Loucy (cell line): ENCODE data around the gene PDE4D.

Source experiments
- H2AFZ ChIP-seq: fragments of 200-600 bp; sonication (generic); 2 replicates; pipeline ENCODE4 v1.6.0; 2016; ENCODE audit warnings: antibody characterized with exemption, mild to moderate bottlenecking, low read length, moderate library complexity
- H3F3A ChIP-seq: fragments of 200-600 bp; 2 replicates; pipeline ENCODE4 v1.6.0; 2016; ENCODE audit warnings: antibody characterized with exemption, low read depth, mild to moderate bottlenecking
- H3K27me3 ChIP-seq: fragments of 200-600 bp; sonication (generic); 2 replicates; pipeline ENCODE4 v1.6.1; 2014; ENCODE audit warnings: low read length, mild to moderate bottlenecking; ENCODE audit not compliant: insufficient read depth, poor library complexity, severe bottlenecking
- H3K36me3 ChIP-seq: fragments of 200-600 bp; sonication (generic); 2 replicates; pipeline ENCODE4 v1.6.1; 2016; ENCODE audit warnings: low read length; ENCODE audit not compliant: insufficient read depth
- H3K4me1 ChIP-seq: fragments of 200-600 bp; sonication (generic); 2 replicates; pipeline ENCODE4 v1.5.1; 2014; ENCODE audit warnings: low read length, mild to moderate bottlenecking; ENCODE audit not compliant: insufficient read depth, poor library complexity, severe bottlenecking
- H3K4me2 ChIP-seq: fragments of 200-600 bp; sonication (generic); 2 replicates; pipeline ENCODE4 v1.6.0; 2014; ENCODE audit warnings: antibody characterized with exemption, low read length, low read depth, mild to moderate bottlenecking; ENCODE audit not compliant: poor library complexity, severe bottlenecking
- H3K4me3 ChIP-seq: fragments of 200-600 bp; sonication (generic); 2 replicates; pipeline ENCODE4 v1.5.1; 2014; ENCODE audit warnings: low read length, mild to moderate bottlenecking, mixed read lengths; ENCODE audit not compliant: poor library complexity, severe bottlenecking
- H3K79me2 ChIP-seq: fragments of 200-600 bp; sonication (generic); 2 replicates; pipeline ENCODE4 v1.6.1; 2014; ENCODE audit warnings: low read length; ENCODE audit not compliant: insufficient read depth
- H3K9ac ChIP-seq: fragments of 200-600 bp; sonication (generic); 2 replicates; pipeline ENCODE4 v1.6.0; 2014; ENCODE audit warnings: mild to moderate bottlenecking, low read depth, low read length, moderate library complexity; ENCODE audit not compliant: poor library complexity, severe bottlenecking
- H3K9me2 ChIP-seq: fragments of 200-600 bp; sonication (generic); replicated peaks from 2 replicates; pipeline ENCODE4 v1.6.1; 2016; ENCODE audit warnings: low read depth, low read length, mixed read lengths
- H3K9me3 ChIP-seq: fragments of 200-600 bp; sonication (generic); 2 replicates; pipeline ENCODE4 v1.6.1; 2014; ENCODE audit warnings: mild to moderate bottlenecking, antibody characterized with exemption, low read length, low read depth; ENCODE audit not compliant: insufficient read depth
- H4K20me1 ChIP-seq: fragments of 200-600 bp; sonication (generic); 2 replicates; pipeline ENCODE4 v1.6.0; 2014; ENCODE audit warnings: antibody characterized with exemption, low read length, mild to moderate bottlenecking; ENCODE audit not compliant: insufficient read depth, poor library complexity, severe bottlenecking
- EZH2phosphoT487 ChIP-seq: fragments of 200-600 bp; IDR thresholded peaks from 2 replicates; pipeline ENCODE4 v1.6.1; 2018; ENCODE audit warnings: antibody characterized with exemption, mild to moderate bottlenecking, moderate library complexity, borderline replicate concordance
- TF ChIP-seq, protein P1 (sequence below): fragments of 200-600 bp; sonication (generic); conservative IDR thresholded peaks from 2 replicates; pipeline ENCODE4 v1.5.1; 2014; ENCODE audit warnings: mild to moderate bottlenecking, antibody characterized with exemption, low read length

The PDE4D gene

DNA sequence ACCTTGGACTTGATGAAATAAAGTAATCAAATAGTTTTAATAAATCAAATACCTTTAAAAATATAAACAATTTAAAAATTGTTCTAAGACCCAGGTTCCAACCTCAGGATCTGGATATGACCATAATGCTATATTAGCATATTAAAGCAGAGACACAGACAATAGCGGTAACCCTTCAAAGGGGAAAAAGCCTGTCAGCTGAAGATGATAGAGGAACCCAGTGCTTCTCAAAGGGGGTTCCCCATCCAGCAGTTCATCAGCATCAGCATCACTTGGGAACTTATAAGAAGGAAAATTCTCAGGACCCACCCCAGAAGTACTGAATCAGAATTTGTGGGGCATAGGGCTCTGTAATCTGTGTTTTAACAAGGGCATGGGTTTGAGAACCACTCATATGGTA lies 791.1 kb downstream of the PDE4D start:
- Histone ChIP-seq H3K4me1 (peaks cover 11% of the 10 kb centered on the region), H3K27me3 (no peaks in the 10 kb centered on the region), H3F3A (0 out of 2 replicates have a peak, but pooled peaks cover 13% of the 10 kb centered on the region), H3K79me2 (no peaks in the 10 kb centered on the region), H3K4me3 (no peak overlapping the region), H3K36me3 (no peaks in the 10 kb centered on the region), H3K9ac (no peak overlapping the region), H2AFZ (no peak overlapping the region), H4K20me1 (no peaks in the 10 kb centered on the region), H3K4me2 (no peak overlapping the region), H3K9me2 (no peaks in the 10 kb centered on the region), H3K9me3 (no peaks in the 10 kb centered on the region)
- TF ChIP-seq, protein P1, sequence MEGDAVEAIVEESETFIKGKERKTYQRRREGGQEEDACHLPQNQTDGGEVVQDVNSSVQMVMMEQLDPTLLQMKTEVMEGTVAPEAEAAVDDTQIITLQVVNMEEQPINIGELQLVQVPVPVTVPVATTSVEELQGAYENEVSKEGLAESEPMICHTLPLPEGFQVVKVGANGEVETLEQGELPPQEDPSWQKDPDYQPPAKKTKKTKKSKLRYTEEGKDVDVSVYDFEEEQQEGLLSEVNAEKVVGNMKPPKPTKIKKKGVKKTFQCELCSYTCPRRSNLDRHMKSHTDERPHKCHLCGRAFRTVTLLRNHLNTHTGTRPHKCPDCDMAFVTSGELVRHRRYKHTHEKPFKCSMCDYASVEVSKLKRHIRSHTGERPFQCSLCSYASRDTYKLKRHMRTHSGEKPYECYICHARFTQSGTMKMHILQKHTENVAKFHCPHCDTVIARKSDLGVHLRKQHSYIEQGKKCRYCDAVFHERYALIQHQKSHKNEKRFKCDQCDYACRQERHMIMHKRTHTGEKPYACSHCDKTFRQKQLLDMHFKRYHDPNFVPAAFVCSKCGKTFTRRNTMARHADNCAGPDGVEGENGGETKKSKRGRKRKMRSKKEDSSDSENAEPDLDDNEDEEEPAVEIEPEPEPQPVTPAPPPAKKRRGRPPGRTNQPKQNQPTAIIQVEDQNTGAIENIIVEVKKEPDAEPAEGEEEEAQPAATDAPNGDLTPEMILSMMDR, result no peak
- TF ChIP-seq EZH2phosphoT487, result no peak

DNA sequence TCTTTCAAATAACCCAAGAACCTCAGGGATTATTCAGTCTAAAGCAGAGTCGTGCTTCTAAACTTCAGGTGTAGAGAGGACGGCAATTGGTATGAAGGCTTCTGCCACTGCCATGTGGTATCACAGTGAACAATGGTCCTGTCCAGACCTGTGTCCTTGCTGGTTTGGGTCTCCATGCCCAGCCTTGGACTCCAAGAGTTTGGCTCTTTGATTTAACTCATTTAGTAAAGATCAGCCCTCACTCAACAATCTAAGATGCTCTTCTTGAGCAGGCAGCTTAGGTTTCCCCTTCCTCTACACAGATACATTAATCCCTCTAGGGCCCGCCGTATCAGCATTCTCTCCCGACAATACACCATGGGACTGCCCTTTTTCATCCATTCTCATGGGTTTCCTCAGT lies 792.7 kb downstream of the PDE4D start:
- Histone ChIP-seq H3K4me2 (no peak overlapping the region), H4K20me1 (no peaks in the 10 kb centered on the region), H3F3A (0 out of 2 replicates have a peak, but pooled peaks cover 13% of the 10 kb centered on the region), H3K9me2 (no peaks in the 10 kb centered on the region), H3K4me1 (peaks cover 11% of the 10 kb centered on the region), H3K36me3 (no peaks in the 10 kb centered on the region), H3K27me3 (no peaks in the 10 kb centered on the region), H2AFZ (no peak overlapping the region), H3K9me3 (no peaks in the 10 kb centered on the region), H3K79me2 (no peaks in the 10 kb centered on the region), H3K4me3 (no peak overlapping the region), H3K9ac (no peak overlapping the region)
- TF ChIP-seq, protein P1, result no peak
- no peak for TF ChIP-seq EZH2phosphoT487

DNA sequence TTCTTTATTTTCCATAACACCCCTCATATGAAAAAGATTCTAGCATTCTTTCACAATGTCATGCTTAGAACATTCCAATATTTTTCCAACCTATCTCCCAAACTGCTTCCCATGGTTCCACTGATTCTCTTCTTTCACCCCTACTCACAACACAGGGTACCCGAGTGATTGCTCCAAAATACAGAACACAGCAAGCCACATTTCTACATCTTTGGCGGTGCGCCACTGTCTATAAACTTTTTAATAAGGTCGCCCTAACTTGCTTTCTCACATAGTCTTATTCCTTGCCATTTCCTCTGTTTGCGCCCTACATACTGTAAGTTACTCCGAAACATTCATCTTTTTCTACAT lies 793.6 kb downstream of the PDE4D start:
- Histone ChIP-seq H3K79me2 (no peaks in the 10 kb centered on the region), H3K36me3 (no peaks in the 10 kb centered on the region), H3K4me3 (no peak overlapping the region), H3K9me2 (no peaks in the 10 kb centered on the region), H3K4me1 (peaks cover 11% of the 10 kb centered on the region), H3K4me2 (peak overlapping the region; percentile 34), H3K9ac (no peak overlapping the region), H4K20me1 (no peaks in the 10 kb centered on the region), H2AFZ (no peak overlapping the region), H3F3A (0 out of 2 replicates have a peak, but pooled peaks cover 13% of the 10 kb centered on the region), H3K27me3 (no peaks in the 10 kb centered on the region), H3K9me3 (no peaks in the 10 kb centered on the region)
- TF ChIP-seq EZH2phosphoT487, result no peak
- TF ChIP-seq, protein P1, result no peak
